Measurements from ENCODE around the gene CSTPP1.

- TF ChIP-seq USF2 (IDR thresholded peaks at IDR 0.05; ENCODE audit: low read depth, low read length), result no peak
- no peak for TF ChIP-seq CHD1 (IDR thresholded peaks at IDR 0.05; ENCODE audit: low read depth, low read length)
- TF ChIP-seq CTCF (conservative IDR thresholded peaks at IDR 0.05; ENCODE audit: low read depth, low read length), result no peak
- no peak for TF ChIP-seq MAFK (IDR thresholded peaks at IDR 0.05; ENCODE audit: low read depth, low read length)
- TF ChIP-seq POLR2A (IDR thresholded peaks at IDR 0.05; ENCODE audit: low read depth, low read length), result no peak
- no peak for TF ChIP-seq SMC3 (IDR thresholded peaks at IDR 0.05; ENCODE audit: low read depth, low read length)
- no peak for TF ChIP-seq FOS (IDR thresholded peaks at IDR 0.05; ENCODE audit: low read depth, low read length)
- no peak for TF ChIP-seq RCOR1 (IDR thresholded peaks at IDR 0.05; ENCODE audit: insufficient replicate concordance, low read length)
- TF ChIP-seq RAD21 (IDR thresholded peaks at IDR 0.05; ENCODE audit: low read length), result no peak
- no peak for TF ChIP-seq RFX5 (IDR thresholded peaks at IDR 0.05; ENCODE audit: low read depth, low read length)
- no peak for TF ChIP-seq MAZ (IDR thresholded peaks at IDR 0.05; ENCODE audit: borderline replicate concordance, low read depth, low read length)
Measured at GRCh38 chr11:46903846-46904245, 32.7 kb upstream of the CSTPP1 start.
